Sigmoid colon (tissue), 4 donors: ENCODE results near the gene ZNHIT2.

ENCODE experiments used
- CTCF ChIP-seq, 4 experiments: fragments of 450-650 bp in 3 of 4; fragments of 200-600 bp in 1 of 4; IDR thresholded peaks; one replicate each; pipeline ENCODE4 v1.5.1; 2016 to 2019; ENCODE audit warnings: antibody characterized with exemption in 4 of 4, mild to moderate bottlenecking in 3 of 4, moderate library complexity in 2 of 4
- POLR2A ChIP-seq, 2 donors: fragments of 450-650 bp; IDR thresholded peaks; one replicate each; pipeline ENCODE4 v1.6.1; 2016; ENCODE audit warnings: antibody characterized with exemption in 2 of 2, mild to moderate bottlenecking in 2 of 2, moderate library complexity in 2 of 2
- POLR2AphosphoS5 ChIP-seq, 4 donors: sonication (generic); formaldehyde crosslinking; IDR thresholded peaks; one replicate each; pipeline ENCODE4 v1.6.1; 2017; ENCODE audit warnings: antibody characterized with exemption in 4 of 4

- TF ChIP-seq POLR2A (IDR thresholded peaks at IDR 0.05) (no peak), POLR2AphosphoS5 (IDR thresholded peaks at IDR 0.05) (no peak), CTCF (IDR thresholded peaks at IDR 0.05) (no peak)
These were observed 38.8 kb upstream of the ZNHIT2 start for GRCh38 chr11:65156256-65156655.
